HG03342 (cell line): ENCODE data around the gene FLOT1.

ENCODE experiments used
- ATAC-seq: cut with Tn5 transposase; IDR thresholded peaks from one replicate; pipeline ENCODE4 v1.9.1; 2021; ENCODE audit warnings: mild to moderate bottlenecking, moderate library complexity; ENCODE audit not compliant: unreplicated experiment

FLOT1 gene

GRCh38 chr6:30747902-30748769, 5.6 kb upstream of the FLOT1 start:
- ATAC-seq, result no peak

- no peak for ATAC-seq
These were observed 4.8 kb upstream of the FLOT1 start for GRCh38 chr6:30747300-30747687.

- ATAC-seq, result peak; percentile 32
These were observed 1.7 kb upstream of the FLOT1 start, which contains the start of gene IER3 for GRCh38 chr6:30744054-30744805. Gene IER3 (minus strand): TSS chr6:30744547. CDS start chr6:30744518, 29 bp downstream.

- peak; percentile 3 for ATAC-seq
These were observed 889 bp upstream of the FLOT1 start for GRCh38 chr6:30743099-30744053.

GRCh38 chr6:30741789-30742315, 635 bp downstream of the FLOT1 start:
- ATAC-seq, result no peak

GRCh38 chr6:30741063-30741779, 1.3 kb downstream of the FLOT1 start:
- ATAC-seq, result no peak

- ATAC-seq, result no peak
These were observed 2.0 kb downstream of the FLOT1 start for GRCh38 chr6:30740540-30740870.

GRCh38 chr6:30738532-30738931, 4.0 kb downstream of the FLOT1 start:
- no peak for ATAC-seq

- peak; percentile 41 for ATAC-seq
These were observed 6.7 kb downstream of the FLOT1 start for GRCh38 chr6:30735668-30736314.

- ATAC-seq, result no peak
These were observed 10.1 kb downstream of the FLOT1 start for GRCh38 chr6:30732237-30732943.

GRCh38 chr6:30730601-30731435, 11.7 kb downstream of the FLOT1 start:
- ATAC-seq, result no peak

- ATAC-seq, result no peak
These were observed 14.4 kb downstream of the FLOT1 start for GRCh38 chr6:30727920-30728553.

- no peak for ATAC-seq
These were observed 15.7 kb downstream of the FLOT1 start for GRCh38 chr6:30726506-30727413.

- ATAC-seq, result no peak
These were observed 16.6 kb downstream of the FLOT1 start for GRCh38 chr6:30725713-30726505.

- ATAC-seq, result no peak
These were observed 17.4 kb downstream of the FLOT1 start for GRCh38 chr6:30724906-30725667.
